IPS-NIHi7 (cell line): ENCODE data around the gene PSORS1C1.

Experiments
- DNase-seq: peaks from one replicate; pipeline ENCODE4 v3.0.0; 2012; ENCODE audit warnings: mixed read lengths; ENCODE audit errors: extremely low spot score

PSORS1C1 gene

DNA sequence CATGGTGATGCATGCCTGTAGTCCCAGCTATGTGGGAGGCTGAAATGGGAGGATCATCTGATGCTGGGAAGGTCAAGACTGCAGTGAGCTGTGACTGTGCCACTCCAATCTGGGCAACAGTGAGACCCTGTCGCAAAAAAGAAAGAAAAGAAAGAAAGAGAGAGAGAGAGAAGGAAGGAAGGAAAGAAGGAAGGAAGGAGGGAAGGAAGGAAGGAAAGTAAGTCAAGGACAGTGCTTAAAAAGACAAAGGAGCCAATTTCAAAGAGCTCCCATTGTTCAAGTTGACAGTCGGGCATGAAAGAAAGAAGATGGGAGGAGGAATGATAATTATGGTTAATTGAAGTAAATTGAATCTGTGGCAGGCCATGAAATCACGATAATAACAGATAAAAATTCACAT lies 18.4 kb upstream of the PSORS1C1 start:
- DNase-seq: no peak

DNA sequence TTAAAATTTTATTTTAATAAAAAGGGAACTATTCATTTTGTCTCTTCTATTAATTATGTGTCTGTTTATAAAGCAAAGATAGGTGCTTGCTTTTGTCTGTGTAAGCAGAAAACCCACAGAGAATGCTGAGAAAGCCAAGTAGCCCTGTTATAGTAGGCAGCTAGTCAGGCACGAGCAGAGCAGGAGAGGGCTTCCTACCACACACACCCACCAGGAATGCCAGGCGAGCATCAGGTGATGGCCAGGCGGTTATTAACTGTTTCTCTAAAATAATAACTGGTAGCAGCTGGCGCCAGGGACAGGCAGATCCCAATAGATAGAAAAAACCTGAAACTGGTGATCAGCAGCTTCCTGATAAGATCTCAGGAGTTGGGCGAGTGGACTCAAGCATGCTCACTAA lies 17.9 kb upstream of the PSORS1C1 start:
- DNase-seq: no peak

- DNase-seq: no peak
Observed at GRCh38 chr6:31098449-31098938, 16.1 kb upstream of the PSORS1C1 start.

- DNase-seq: no peak
Observed at GRCh38 chr6:31103136-31103535, 11.5 kb upstream of the PSORS1C1 start.

GRCh38 chr6:31107052-31107451 lies 7.5 kb upstream of the PSORS1C1 start:
- DNase-seq: no peak

GRCh38 chr6:31110825-31111582 lies 3.6 kb upstream of the PSORS1C1 start:
- peak; percentile 63 for DNase-seq

DNA sequence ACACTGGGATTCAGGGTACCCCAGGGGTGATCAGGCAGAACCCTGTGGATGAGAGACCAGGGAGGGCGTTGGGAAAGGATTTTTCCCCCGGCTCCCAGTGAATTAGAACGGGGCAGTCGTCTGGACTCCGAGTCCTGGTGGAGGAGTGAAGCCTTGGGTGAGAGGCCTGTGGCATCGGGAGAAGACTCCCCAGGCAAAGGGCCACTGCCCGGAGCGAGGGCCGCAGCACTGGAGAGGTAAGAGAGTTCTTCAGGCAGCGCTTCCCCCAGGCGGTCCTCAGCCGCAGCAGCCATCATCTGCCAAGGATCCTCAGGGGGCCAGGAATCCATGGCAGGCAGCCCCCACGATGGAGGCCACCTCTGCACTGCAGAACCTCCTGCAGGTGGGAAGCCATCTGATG lies 2.9 kb upstream of the PSORS1C1 start:
- DNase-seq: no peak

DNA sequence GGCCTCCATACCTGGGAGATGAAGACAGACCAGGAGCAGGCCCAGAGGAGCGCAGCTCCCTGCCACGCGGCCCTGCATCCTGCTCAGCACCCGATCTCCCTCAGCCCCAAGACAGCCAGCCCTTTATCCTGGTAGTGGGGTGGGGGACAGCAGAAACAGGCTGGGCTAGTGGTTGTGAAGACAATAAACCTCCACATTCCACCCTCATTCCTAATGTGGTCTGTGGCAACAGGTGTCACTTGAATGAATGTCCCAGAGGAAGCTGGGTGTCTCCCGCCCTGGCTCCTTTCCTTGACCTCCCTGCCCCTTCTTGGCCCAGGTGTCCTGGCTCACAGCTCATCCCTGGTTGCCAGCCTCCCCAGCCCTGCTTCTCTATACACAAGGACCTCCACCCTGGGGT lies 2.1 kb upstream of the PSORS1C1 start, which contains the start of gene C6orf15:
TSS of gene C6orf15 (minus strand) at position 98 of the 400 bp plus-strand sequence. CDS start at position 78, 20 bp downstream.
- no peak for DNase-seq

DNA sequence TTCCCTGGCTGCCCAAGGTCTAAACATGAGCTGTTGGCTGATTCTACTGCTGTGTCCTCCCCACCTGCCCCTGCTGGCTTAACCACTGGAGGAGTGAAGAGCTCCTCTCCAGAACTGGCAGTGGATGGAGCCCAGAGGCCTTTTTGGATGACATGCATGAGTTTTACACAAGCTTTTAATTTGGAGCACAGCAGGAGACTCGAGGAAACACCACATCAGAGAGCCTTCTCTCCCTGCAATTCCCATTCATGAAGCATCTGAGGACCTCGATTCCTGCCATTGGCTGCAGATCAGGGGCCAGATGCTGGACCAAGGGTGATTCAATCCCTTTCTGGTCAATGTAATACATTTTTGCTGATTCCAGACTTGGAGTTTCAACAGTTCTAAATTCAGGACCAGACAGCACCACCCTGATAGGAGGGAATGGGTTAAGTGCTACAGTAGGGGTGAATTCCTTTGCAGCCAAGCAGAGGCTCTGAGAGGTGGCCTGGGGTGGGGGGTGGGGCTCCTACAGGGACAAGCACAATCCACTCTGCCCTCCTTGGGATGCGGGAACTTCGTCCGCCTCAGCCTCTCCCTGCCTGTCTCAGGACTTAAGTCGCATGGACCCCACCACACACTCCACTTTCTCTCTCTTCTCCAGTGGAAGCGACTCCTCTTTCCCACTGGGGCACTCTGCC lies 599 bp upstream of the PSORS1C1 start:
- no peak for DNase-seq

DNA sequence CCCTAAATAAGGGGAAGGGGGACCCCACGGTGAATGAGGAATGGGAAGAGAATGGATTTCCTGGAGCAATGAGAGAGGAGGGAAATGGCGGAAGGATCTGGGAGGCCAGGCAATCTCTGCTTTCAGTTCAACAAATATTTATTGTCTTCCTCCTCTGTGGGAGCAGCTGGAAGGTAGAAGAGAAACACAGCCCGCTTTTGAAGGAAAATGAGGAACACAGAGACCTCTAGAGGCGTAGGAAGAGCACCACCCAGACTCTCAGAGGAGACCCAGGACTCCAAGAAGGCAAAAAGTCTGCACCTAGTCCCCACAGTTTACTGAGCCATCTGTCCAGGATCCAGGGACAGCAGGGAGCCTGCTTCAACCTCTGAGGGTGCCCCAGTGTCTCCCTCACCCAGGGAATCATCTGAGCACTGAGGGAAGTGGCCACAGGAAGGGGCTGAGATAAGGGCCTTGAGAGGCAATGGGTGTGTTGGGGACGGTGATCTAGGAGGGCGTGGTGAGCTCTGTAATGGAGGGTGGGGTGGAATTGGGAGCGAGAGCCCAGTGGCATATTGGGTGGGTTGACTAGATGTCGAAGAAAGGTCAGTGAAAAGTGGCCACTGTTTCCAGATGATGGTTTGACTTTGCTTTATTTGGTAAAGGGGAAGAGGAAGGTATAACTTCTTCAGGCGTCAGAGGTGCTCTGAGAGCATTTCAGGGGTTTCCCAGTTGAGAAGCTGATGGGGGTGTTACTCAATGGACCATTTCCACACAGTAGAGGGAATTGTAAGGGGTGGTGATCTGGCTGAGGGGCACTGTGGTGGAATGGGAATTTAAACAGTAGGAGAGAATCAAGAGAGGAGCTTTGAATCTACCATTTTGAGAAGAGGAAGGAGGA lies 610 bp downstream of the PSORS1C1 start:
- peak; percentile 56 for DNase-seq

- DNase-seq: no peak
Observed at GRCh38 chr6:31115941-31116560, 1.5 kb downstream of the PSORS1C1 start.

- DNase-seq: no peak
Observed at GRCh38 chr6:31116661-31117385, 2.2 kb downstream of the PSORS1C1 start.

GRCh38 chr6:31118178-31118577 lies 3.6 kb downstream of the PSORS1C1 start:
- no peak for DNase-seq

DNA sequence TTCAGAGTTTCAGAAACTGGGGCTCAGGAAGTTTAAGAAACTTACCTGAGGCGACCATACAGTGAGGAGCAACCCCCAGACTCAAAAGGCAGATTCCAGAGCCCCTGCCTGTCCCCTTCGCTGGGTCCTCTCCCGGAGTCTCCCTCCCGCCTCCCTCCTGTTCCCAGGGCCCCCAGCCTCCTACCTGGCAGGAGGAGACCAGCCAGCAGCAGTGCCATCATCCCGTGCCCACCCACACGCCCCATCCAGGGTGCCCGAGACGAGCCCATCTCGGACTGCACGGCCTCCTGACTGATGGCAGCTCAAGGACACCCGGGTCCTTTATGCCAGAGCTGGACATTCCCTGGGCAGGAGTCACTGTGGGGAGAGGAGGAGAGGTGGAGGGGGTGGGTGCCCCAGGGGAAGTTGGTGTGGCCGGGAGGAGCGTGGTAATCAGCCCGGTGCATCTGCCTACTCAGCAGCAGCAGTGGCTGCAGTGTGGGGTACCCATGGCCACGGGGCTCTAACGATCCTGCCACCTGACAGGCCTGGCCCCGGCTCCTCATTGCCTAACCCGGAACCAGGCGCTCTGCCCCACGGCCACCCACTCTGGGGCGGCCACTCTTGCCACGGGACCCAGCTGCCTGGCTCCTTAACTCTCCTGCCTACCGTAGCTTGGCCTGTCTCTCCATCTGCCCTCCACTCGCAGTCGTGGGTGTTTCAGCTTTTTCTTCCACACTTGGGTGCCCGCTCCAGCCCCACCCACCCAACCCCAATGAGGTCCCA lies 5.7 kb downstream of the PSORS1C1 start, which contains the start of gene CDSN:
TSS of gene CDSN (minus strand) at position 296 of the 765 bp plus-strand sequence. CDS start at position 269, 27 bp downstream.
- DNase-seq: no peak

GRCh38 chr6:31121131-31121790 lies 6.7 kb downstream of the PSORS1C1 start:
- DNase-seq: no peak

DNA sequence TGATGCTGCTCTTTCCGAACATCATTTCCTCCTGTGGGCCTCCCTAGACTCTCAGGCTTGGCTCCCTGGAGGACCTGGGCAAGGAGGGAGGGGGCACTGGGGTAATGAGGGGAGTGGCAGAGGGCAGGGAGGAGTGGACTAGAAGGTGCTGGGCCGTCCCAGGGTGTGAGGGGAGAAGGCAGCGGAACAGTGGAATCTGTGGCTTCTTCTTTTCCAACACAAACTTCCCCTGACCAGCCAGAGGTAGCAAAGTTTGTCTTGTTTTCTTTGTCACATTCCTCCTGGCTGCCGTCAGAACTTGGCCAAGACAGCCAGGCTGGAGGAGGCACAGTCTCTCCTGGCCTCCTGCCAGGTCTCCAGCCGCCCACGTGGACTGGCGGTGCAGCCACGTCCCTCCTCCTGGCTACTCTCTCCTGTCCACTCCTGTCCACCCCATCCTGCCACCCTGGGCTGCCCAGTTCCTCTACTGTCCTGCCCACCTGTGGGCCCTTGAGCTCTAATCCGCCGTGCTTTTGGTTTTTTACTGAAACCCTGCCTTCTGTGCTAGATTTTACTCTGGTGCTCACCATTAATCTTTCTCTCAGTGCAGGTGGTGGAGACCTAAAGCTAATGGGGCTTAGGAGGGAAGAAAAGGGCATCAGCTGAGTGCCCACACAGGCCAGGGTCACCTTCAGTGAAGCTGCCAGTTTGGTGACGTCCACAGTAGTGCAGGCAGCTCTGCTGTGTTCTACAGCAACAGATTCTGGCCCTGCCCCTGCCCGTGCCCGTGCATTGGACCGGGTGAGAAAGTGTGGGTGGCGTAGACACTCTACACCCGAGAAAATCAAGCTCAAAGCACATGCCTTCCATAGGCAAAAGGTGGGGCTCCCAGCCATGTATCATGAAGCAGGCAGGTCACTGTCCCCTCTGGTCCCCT lies 8.4 kb downstream of the PSORS1C1 start:
- no peak for DNase-seq

GRCh38 chr6:31125162-31125561 lies 10.6 kb downstream of the PSORS1C1 start:
- DNase-seq: no peak

GRCh38 chr6:31125586-31126363 lies 11.2 kb downstream of the PSORS1C1 start:
- no peak for DNase-seq
